GM12878 (cell line): ENCODE results near the gene TRIM28. TPM values are rescaled to one million over a fixed set of nuclear protein-coding genes. Genes with fewer than 3 reads are reported as not detected.

Experiments
- BCLAF1 ChIP-seq: fragments of 450-650 bp; IDR thresholded peaks from 2 replicates; pipeline ENCODE4 v1.6.1; 2017; ENCODE audit warnings: antibody characterized with exemption, mild to moderate bottlenecking, moderate library complexity
- DPF2 ChIP-seq: fragments of 450-650 bp; IDR thresholded peaks from 2 replicates; pipeline ENCODE4 v1.6.1; 2017; ENCODE audit warnings: mild to moderate bottlenecking
- IKZF1 ChIP-seq: fragments of 450-650 bp; conservative IDR thresholded peaks from 2 replicates; pipeline ENCODE4 v1.6.1; 2017; ENCODE audit warnings: antibody characterized with exemption, mild to moderate bottlenecking
- IKZF2 ChIP-seq, 2 experiments: fragments of 450-650 bp; IDR thresholded peaks; 2 replicates each; pipeline ENCODE4 v1.6.1; 2017; ENCODE audit warnings: mild to moderate bottlenecking in 2 of 2, moderate library complexity in 2 of 2
- NFYA ChIP-seq: IDR thresholded peaks from 2 replicates; pipeline ENCODE4 v1.6.1; 2011; ENCODE audit warnings: low read depth, mild to moderate bottlenecking, low read length, improper control_type of control experiment, borderline replicate concordance
- RAD51 ChIP-seq: fragments of 450-650 bp; IDR thresholded peaks from 2 replicates; pipeline ENCODE4 v1.6.1; 2016; ENCODE audit warnings: moderate library complexity, mild to moderate bottlenecking, inconsistent platforms
- SIN3A ChIP-seq: IDR thresholded peaks from 2 replicates; pipeline ENCODE4 v1.6.1; 2012; ENCODE audit warnings: low read depth, low read length, improper control_type of control experiment
- SKIL ChIP-seq: fragments of 450-650 bp; IDR thresholded peaks from 2 replicates; pipeline ENCODE4 v1.6.1; 2017; ENCODE audit warnings: mild to moderate bottlenecking, low read depth, inconsistent platforms; ENCODE audit not compliant: poor library complexity, severe bottlenecking
- SMC3 ChIP-seq: IDR thresholded peaks from 2 replicates; pipeline ENCODE4 v1.6.1; 2011; ENCODE audit warnings: low read length, improper control_type of control experiment, borderline replicate concordance
- YY1 ChIP-seq: IDR thresholded peaks from 2 replicates; pipeline ENCODE4 v1.6.1; 2011; ENCODE audit warnings: low read depth, mild to moderate bottlenecking, low read length
- ZBED1 ChIP-seq: IDR thresholded peaks from 2 replicates; pipeline ENCODE4 v1.6.1; 2016; ENCODE audit warnings: borderline replicate concordance
- polyA plus RNA-seq, 11 experiments: library from polyadenylated mRNA; depleted of rRNA in 4 of 11; unstranded in 6 of 11; stranded (reverse) in 5 of 11; fragments of >200 nt; fragmentation: Nextera tagmentation in 4 of 11; fragmentation: Illumina TruSeq in 1 of 11; extraction: Ambion mirVana in 4 of 11; extraction: Trizol in 1 of 11; gene quantifications; 1 replicate in 1 of 11; 2 replicates in 10 of 11; pipeline versions ENCODE4 v1.2.1 to v1.2.3, GENCODE V29; 2011 to 2016; ENCODE audit warnings: inconsistent platforms in 2 of 11, missing spikeins in 2 of 11, low read depth in 1 of 11
- total RNA-seq, 4 experiments: library from RNA; depleted of rRNA in 3 of 4; stranded (reverse); fragments of >200 nt in 3 of 4; fragmentation: Illumina TruSeq in 1 of 4; extraction: Trizol in 1 of 4; gene quantifications; 2 replicates each; pipeline versions ENCODE4 v1.2.1 to v1.2.3, GENCODE V29; 2013 to 2021
- TF ChIP-seq, protein P1 (sequence below): IDR thresholded peaks from 2 replicates; pipeline ENCODE4 v1.6.1; 2012; ENCODE audit warnings: mild to moderate bottlenecking, low read depth, low read length
- TF ChIP-seq, protein P2 (sequence below): IDR thresholded peaks from 2 replicates; pipeline ENCODE4 v1.6.1; 2012; ENCODE audit warnings: low read depth, low read length, improper control_type of control experiment
- TF ChIP-seq, protein P3 (sequence below): fragments of 450-650 bp; IDR thresholded peaks from 2 replicates; pipeline ENCODE4 v1.6.1; 2017; ENCODE audit warnings: mild to moderate bottlenecking
- TF ChIP-seq, protein P4 (sequence below): fragments of 450-650 bp; IDR thresholded peaks from 2 replicates; pipeline ENCODE4 v1.6.1; 2016; ENCODE audit warnings: mild to moderate bottlenecking

Gene TRIM28
- total and polyA plus RNA-seq, 10 of the 15 experiments (the other 5 are each of a cell fraction or from before 2014, with no cell fraction given) = 5.0 to 650 (median 296) TPM

GRCh38 chr19:58519355-58520256, 24.3 kb upstream of the TRIM28 start, which contains the start of gene ZBTB45 (continued):
- TF ChIP-seq BCLAF1 = no peak
- TF ChIP-seq RAD51 = no peak
- TF ChIP-seq SKIL = peak; percentile 92
- TF ChIP-seq, protein P1, sequence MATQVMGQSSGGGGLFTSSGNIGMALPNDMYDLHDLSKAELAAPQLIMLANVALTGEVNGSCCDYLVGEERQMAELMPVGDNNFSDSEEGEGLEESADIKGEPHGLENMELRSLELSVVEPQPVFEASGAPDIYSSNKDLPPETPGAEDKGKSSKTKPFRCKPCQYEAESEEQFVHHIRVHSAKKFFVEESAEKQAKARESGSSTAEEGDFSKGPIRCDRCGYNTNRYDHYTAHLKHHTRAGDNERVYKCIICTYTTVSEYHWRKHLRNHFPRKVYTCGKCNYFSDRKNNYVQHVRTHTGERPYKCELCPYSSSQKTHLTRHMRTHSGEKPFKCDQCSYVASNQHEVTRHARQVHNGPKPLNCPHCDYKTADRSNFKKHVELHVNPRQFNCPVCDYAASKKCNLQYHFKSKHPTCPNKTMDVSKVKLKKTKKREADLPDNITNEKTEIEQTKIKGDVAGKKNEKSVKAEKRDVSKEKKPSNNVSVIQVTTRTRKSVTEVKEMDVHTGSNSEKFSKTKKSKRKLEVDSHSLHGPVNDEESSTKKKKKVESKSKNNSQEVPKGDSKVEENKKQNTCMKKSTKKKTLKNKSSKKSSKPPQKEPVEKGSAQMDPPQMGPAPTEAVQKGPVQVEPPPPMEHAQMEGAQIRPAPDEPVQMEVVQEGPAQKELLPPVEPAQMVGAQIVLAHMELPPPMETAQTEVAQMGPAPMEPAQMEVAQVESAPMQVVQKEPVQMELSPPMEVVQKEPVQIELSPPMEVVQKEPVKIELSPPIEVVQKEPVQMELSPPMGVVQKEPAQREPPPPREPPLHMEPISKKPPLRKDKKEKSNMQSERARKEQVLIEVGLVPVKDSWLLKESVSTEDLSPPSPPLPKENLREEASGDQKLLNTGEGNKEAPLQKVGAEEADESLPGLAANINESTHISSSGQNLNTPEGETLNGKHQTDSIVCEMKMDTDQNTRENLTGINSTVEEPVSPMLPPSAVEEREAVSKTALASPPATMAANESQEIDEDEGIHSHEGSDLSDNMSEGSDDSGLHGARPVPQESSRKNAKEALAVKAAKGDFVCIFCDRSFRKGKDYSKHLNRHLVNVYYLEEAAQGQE = peak; percentile 22; the same call in 1 of the 2 replicates
- TF ChIP-seq SIN3A = peak; percentile 89
- no peak for TF ChIP-seq NFYA
- TF ChIP-seq IKZF2 (IDR thresholded peaks at IDR 0.05) = peak; percentile 56 to 80
- TF ChIP-seq, protein P2, sequence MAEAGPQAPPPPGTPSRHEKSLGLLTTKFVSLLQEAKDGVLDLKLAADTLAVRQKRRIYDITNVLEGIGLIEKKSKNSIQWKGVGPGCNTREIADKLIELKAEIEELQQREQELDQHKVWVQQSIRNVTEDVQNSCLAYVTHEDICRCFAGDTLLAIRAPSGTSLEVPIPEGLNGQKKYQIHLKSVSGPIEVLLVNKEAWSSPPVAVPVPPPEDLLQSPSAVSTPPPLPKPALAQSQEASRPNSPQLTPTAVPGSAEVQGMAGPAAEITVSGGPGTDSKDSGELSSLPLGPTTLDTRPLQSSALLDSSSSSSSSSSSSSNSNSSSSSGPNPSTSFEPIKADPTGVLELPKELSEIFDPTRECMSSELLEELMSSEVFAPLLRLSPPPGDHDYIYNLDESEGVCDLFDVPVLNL = 0 out of 2 replicates have a peak, but pooled peaks have one; percentile 31
- peak; percentile 44 for TF ChIP-seq SMC3
- TF ChIP-seq, protein P3, sequence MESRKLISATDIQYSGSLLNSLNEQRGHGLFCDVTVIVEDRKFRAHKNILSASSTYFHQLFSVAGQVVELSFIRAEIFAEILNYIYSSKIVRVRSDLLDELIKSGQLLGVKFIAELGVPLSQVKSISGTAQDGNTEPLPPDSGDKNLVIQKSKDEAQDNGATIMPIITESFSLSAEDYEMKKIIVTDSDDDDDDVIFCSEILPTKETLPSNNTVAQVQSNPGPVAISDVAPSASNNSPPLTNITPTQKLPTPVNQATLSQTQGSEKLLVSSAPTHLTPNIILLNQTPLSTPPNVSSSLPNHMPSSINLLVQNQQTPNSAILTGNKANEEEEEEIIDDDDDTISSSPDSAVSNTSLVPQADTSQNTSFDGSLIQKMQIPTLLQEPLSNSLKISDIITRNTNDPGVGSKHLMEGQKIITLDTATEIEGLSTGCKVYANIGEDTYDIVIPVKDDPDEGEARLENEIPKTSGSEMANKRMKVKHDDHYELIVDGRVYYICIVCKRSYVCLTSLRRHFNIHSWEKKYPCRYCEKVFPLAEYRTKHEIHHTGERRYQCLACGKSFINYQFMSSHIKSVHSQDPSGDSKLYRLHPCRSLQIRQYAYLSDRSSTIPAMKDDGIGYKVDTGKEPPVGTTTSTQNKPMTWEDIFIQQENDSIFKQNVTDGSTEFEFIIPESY = peak; percentile 8; the same call in 1 of the 2 replicates
- TF ChIP-seq, protein P4, sequence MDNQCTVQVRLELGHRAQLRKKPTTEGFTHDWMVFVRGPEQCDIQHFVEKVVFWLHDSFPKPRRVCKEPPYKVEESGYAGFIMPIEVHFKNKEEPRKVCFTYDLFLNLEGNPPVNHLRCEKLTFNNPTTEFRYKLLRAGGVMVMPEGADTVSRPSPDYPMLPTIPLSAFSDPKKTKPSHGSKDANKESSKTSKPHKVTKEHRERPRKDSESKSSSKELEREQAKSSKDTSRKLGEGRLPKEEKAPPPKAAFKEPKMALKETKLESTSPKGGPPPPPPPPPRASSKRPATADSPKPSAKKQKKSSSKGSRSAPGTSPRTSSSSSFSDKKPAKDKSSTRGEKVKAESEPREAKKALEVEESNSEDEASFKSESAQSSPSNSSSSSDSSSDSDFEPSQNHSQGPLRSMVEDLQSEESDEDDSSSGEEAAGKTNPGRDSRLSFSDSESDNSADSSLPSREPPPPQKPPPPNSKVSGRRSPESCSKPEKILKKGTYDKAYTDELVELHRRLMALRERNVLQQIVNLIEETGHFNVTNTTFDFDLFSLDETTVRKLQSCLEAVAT = peak; percentile 84
- peak; percentile 96 for TF ChIP-seq YY1
- TF ChIP-seq DPF2 = peak; percentile 89
- TF ChIP-seq ZBED1 = peak; percentile 81; the same call in 1 of the 2 replicates
- peak; percentile 97 for TF ChIP-seq IKZF1
